Upper lobe of right lung (tissue), 1 donor: ENCODE results near the gene ABLIM3. TPM values are rescaled to one million over a fixed set of nuclear protein-coding genes. Genes with fewer than 3 reads are reported as not detected.
A peak's percentile ranks its signal among the peaks of the same experiment; 100 is the strongest.

Experiments used
- ATAC-seq: fragments of 200-7000 bp; cut with Tn5 transposase; one replicate; pipeline ENCODE4 v1.9.1; 2020; ENCODE audit warnings: mild to moderate bottlenecking, moderate library complexity
- DNase-seq: peaks from one replicate; pipeline ENCODE4 v3.0.0-alpha.2; 2020
- H3K27ac ChIP-seq: fragments of 200-600 bp; one replicate; pipeline ENCODE4 v1.8.0; 2022
- H3K27me3 ChIP-seq: fragments of 200-600 bp; one replicate; pipeline ENCODE4 v1.8.0; 2022; ENCODE audit warnings: mild to moderate bottlenecking
- H3K36me3 ChIP-seq: fragments of 200-600 bp; one replicate; pipeline ENCODE4 v1.8.0; 2022
- H3K4me1 ChIP-seq: fragments of 200-600 bp; one replicate; pipeline ENCODE4 v1.8.0; 2022
- H3K4me3 ChIP-seq: fragments of 200-600 bp; one replicate; pipeline ENCODE4 v1.8.0; 2022; ENCODE audit warnings: mild to moderate bottlenecking
- H3K9me3 ChIP-seq: fragments of 200-600 bp; one replicate; pipeline ENCODE4 v1.8.0; 2022
- CTCF ChIP-seq: fragments of 200-600 bp; IDR thresholded peaks from one replicate; pipeline ENCODE4 v1.8.0; 2022; ENCODE audit warnings: antibody characterized with exemption
- intact Hi-C: fragments of 100-400 bp; cut with DNase I; formaldehyde crosslinking; loops from one replicate; pipeline ENCODE4 v1.11.0; 2022
- total RNA-seq: library from RNA; stranded (reverse); fragmentation: NEBNext Ultra II Directional; extraction: Animal tissue kit (Norgen Biotek cat#: 25700); gene quantifications from one replicate; pipeline ENCODE4 v1.2.1, GENCODE V29; 2021
- donor health status: DM: no; HTN: yes; CAD: no; lungs with severe emphysema.

The ABLIM3 gene
- total RNA-seq, 1 donor from 2014 or later, result 31.9 TPM

- Histone ChIP-seq H3K27me3 (no peaks in the 10 kb centered on the region), H3K4me1 (no peaks in the 10 kb centered on the region), H3K9me3 (no peaks in the 10 kb centered on the region), H3K36me3 (no peaks in the 10 kb centered on the region), H3K27ac (no peak overlapping the region), H3K4me3 (no peak overlapping the region)
- intact Hi-C loops, result no loop called here
- no peak for ATAC-seq
- no peak for TF ChIP-seq CTCF
- no peak for DNase-seq
Observed at GRCh38 chr5:149108651-149109280, 32.5 kb upstream of the ABLIM3 start.

GRCh38 chr5:149110406-149110805 lies 30.9 kb upstream of the ABLIM3 start:
- intact Hi-C loops, result loop anchor here (10.0 kb wide), 1 partner anchor 376 kb away; no protein-coding TSS in a partner anchor
- Histone ChIP-seq H3K9me3 (no peaks in the 10 kb centered on the region), H3K27me3 (no peaks in the 10 kb centered on the region), H3K4me1 (peaks cover 7% of the 10 kb centered on the region), H3K27ac (no peak overlapping the region), H3K4me3 (no peak overlapping the region), H3K36me3 (no peaks in the 10 kb centered on the region)
- ATAC-seq (no peak), DNase-seq (no peak)
- TF ChIP-seq CTCF, result no peak

- no peak for DNase-seq
- Histone ChIP-seq H3K27ac (no peak overlapping the region), H3K4me1 (peaks cover 7% of the 10 kb centered on the region), H3K36me3 (no peaks in the 10 kb centered on the region), H3K4me3 (no peak overlapping the region), H3K27me3 (no peaks in the 10 kb centered on the region), H3K9me3 (no peaks in the 10 kb centered on the region)
- no peak for TF ChIP-seq CTCF
- intact Hi-C loops, result loop anchor here (10.0 kb wide), 1 partner anchor 379 kb away; no protein-coding TSS in a partner anchor
- ATAC-seq, result no peak
Observed at GRCh38 chr5:149113669-149114068, 27.6 kb upstream of the ABLIM3 start.

- Histone ChIP-seq H3K36me3 (no peaks in the 10 kb centered on the region), H3K4me3 (no peak overlapping the region), H3K27me3 (no peaks in the 10 kb centered on the region), H3K27ac (peak overlapping the region; percentile 24), H3K9me3 (no peaks in the 10 kb centered on the region), H3K4me1 (peaks cover 7% of the 10 kb centered on the region)
- ATAC-seq (peak; percentile 96), DNase-seq (no peak)
- TF ChIP-seq CTCF, result peak; percentile 71
- intact Hi-C loops, result loop anchor here (10.0 kb wide), 1 partner anchor 380 kb away; no protein-coding TSS in a partner anchor
Observed at GRCh38 chr5:149114403-149115312, 26.6 kb upstream of the ABLIM3 start.

GRCh38 chr5:149117970-149118369 lies 23.3 kb upstream of the ABLIM3 start:
- TF ChIP-seq CTCF, result no peak
- Histone ChIP-seq H3K4me1 (peaks cover 7% of the 10 kb centered on the region), H3K4me3 (no peak overlapping the region), H3K36me3 (no peaks in the 10 kb centered on the region), H3K27me3 (no peaks in the 10 kb centered on the region), H3K27ac (no peak overlapping the region), H3K9me3 (no peaks in the 10 kb centered on the region)
- ATAC-seq, result no peak
- intact Hi-C loops, result loop anchor here (10.0 kb wide), 1 partner anchor 383 kb away; no protein-coding TSS in a partner anchor
- DNase-seq, result no peak
